ENCODE measurements around the gene SDS. TPM values are rescaled to one million over a fixed set of nuclear protein-coding genes. Genes with fewer than 3 reads are reported as not detected.

The SDS gene
- total RNA-seq, result not detected

- Histone ChIP-seq H3K9me3 (no peaks in the 10 kb centered on the region), H3K4me3 (no peak within 1 kb of the TSS), H3K4me1 (no peaks in the 10 kb centered on the region), H3K27me3 (no peaks in the 10 kb centered on the region), H3K27ac (no peak within 1 kb of the TSS), H3K36me3 (no peaks in the 10 kb centered on the region)
- intact Hi-C loops (cut with DNase I; ENCODE audit: low total_unique reads), result no loop called here
- no peak for DNase-seq
- no peak for TF ChIP-seq CTCF (IDR thresholded peaks at IDR 0.05)
- no peak for TF ChIP-seq POLR2A (IDR thresholded peaks at IDR 0.05)
Observed at GRCh38 chr12:113403435-113404415, at the start of gene SDS. Gene SDS (minus strand): TSS chr12:113403887. CDS start chr12:113399708, 4,179 bp downstream.

GRCh38 chr12:113453330-113453729 lies 49.6 kb upstream of the SDS start:
- no peak overlapping the region for H3K27ac ChIP-seq
- H3K4me1 ChIP-seq, result no peaks in the 10 kb centered on the region
- TF ChIP-seq CTCF (IDR thresholded peaks at IDR 0.05) (no peak), POLR2A (IDR thresholded peaks at IDR 0.05) (no peak)
- H3K36me3 ChIP-seq, result no peaks in the 10 kb centered on the region
- H3K4me3 ChIP-seq, result no peak overlapping the region
- H3K27me3 ChIP-seq, result peaks cover 0 to 9% of the 10 kb centered on the region in 2 donors
- DNase-seq, result no peak
- intact Hi-C loops (cut with DNase I; ENCODE audit: low total_unique reads), result no loop called here
- H3K9me3 ChIP-seq, result no peaks in the 10 kb centered on the region

- no peak for TF ChIP-seq CTCF (IDR thresholded peaks at IDR 0.05)
- TF ChIP-seq POLR2A (IDR thresholded peaks at IDR 0.05), result no peak
- DNase-seq, result no peak
- Histone ChIP-seq H3K27ac (no peak overlapping the region), H3K9me3 (no peaks in the 10 kb centered on the region), H3K4me1 (no peaks in the 10 kb centered on the region), H3K27me3 (peaks cover 0 to 9% of the 10 kb centered on the region in 2 donors), H3K36me3 (no peaks in the 10 kb centered on the region), H3K4me3 (no peak overlapping the region)
- intact Hi-C loops (cut with DNase I; ENCODE audit: low total_unique reads), result no loop called here
Observed at GRCh38 chr12:113452458-113452857, 48.8 kb upstream of the SDS start.

- H3K4me1 ChIP-seq, result no peaks in the 10 kb centered on the region
- no peak overlapping the region for H3K4me3 ChIP-seq
- TF ChIP-seq CTCF (IDR thresholded peaks at IDR 0.05), result no peak
- no peaks in the 10 kb centered on the region for H3K9me3 ChIP-seq
- intact Hi-C loops (cut with DNase I; ENCODE audit: low total_unique reads), result no loop called here
- H3K27ac ChIP-seq, result no peak overlapping the region
- H3K27me3 ChIP-seq, result peaks cover 0 to 6% of the 10 kb centered on the region in 2 donors
- DNase-seq, result no peak
- H3K36me3 ChIP-seq, result no peaks in the 10 kb centered on the region
Observed at GRCh38 chr12:113449839-113450238, 46.2 kb upstream of the SDS start.

GRCh38 chr12:113449299-113449698 lies 45.6 kb upstream of the SDS start:
- no peak overlapping the region for H3K27ac ChIP-seq
- H3K4me3 ChIP-seq, result no peak overlapping the region
- no peak for DNase-seq
- H3K9me3 ChIP-seq, result no peaks in the 10 kb centered on the region
- intact Hi-C loops (cut with DNase I; ENCODE audit: low total_unique reads), result no loop called here
- H3K36me3 ChIP-seq, result no peaks in the 10 kb centered on the region
- H3K4me1 ChIP-seq, result no peaks in the 10 kb centered on the region
- no peak for TF ChIP-seq POLR2A (IDR thresholded peaks at IDR 0.05)
- TF ChIP-seq CTCF (IDR thresholded peaks at IDR 0.05), result no peak
- H3K27me3 ChIP-seq, result peaks cover 0 to 6% of the 10 kb centered on the region in 2 donors
